GM12878 (cell line): ENCODE measurements around the gene GSTM5. TPM values are rescaled to one million over a fixed set of nuclear protein-coding genes. Genes with fewer than 3 reads are reported as not detected.

Experiments
- ATAC-seq: fragments of 200-7000 bp; cut with Tn5 transposase; 3 replicates; pipeline ENCODE4 v1.9.1; 2020; ENCODE audit warnings: mild to moderate bottlenecking, moderate library complexity
- BruUV-seq: library from RNA; stranded (reverse); fragments of 400-500 nt; replicated peaks from 2 replicates; lab custom pipeline; 2021; lab: Mats Ljungman, UMichigan
- CTCF ChIA-PET: fragments of 300-600 bp; sonication (Branson Sonifier 250); formaldehyde crosslinking; extraction: SDS; loops from one replicate; lab custom pipeline; 2021; ENCODE audit warnings: inconsistent platforms; lab: Yijun Ruan, JAX
- POLR2A ChIA-PET: fragments of 350-600 bp; formaldehyde crosslinking; extraction: SDS; loops from one replicate; lab custom pipeline; 2021; ENCODE audit warnings: inconsistent platforms; lab: Charles Lee
- RAD21 ChIA-PET: fragments of 300-600 bp; sonication (Branson Sonifier 250); formaldehyde crosslinking; loops from one replicate; lab custom pipeline; 2023; ENCODE audit warnings: antibody characterized with exemption; ENCODE audit not compliant: unreplicated experiment; lab: Charles Lee
- SMC1A ChIA-PET: fragments of 300-600 bp; sonication (Branson Sonifier 250); formaldehyde crosslinking; loops from one replicate; lab custom pipeline; 2023; ENCODE audit not compliant: unreplicated experiment, uncharacterized antibody; lab: Charles Lee
- DNase-seq: peaks from one replicate; pipeline ENCODE4 v3.0.0-alpha.2; 2011; ENCODE audit warnings: low read depth, low spot score
- FAIRE-seq: peaks from 3 replicates; lab custom pipeline; 2011; peaks lifted over from hg19 to GRCh38; lab: Jason Lieb, UNC
- H2AFZ ChIP-seq: 2 replicates; pipeline ENCODE4 v1.6.0; 2011; ENCODE audit warnings: low read depth, low read length, control low read depth; ENCODE audit not compliant: control insufficient read depth
- H3K27ac ChIP-seq: 2 replicates; pipeline ENCODE4 v1.5.1; 2011; ENCODE audit warnings: control low read depth; ENCODE audit not compliant: control insufficient read depth, insufficient read depth
- H3K27me3 ChIP-seq, 2 experiments: replicated peaks in 1 of 2; 2 replicates each; pipeline versions ENCODE4 v1.6.0 to v1.6.1; 2011; ENCODE audit warnings: low read length in 1 of 2; ENCODE audit not compliant: control insufficient read depth in 2 of 2, insufficient read depth in 2 of 2
- H3K36me3 ChIP-seq, 2 experiments: 2 replicates each; pipeline ENCODE4 v1.5.1; 2011; ENCODE audit warnings: low read length in 1 of 2; ENCODE audit not compliant: control insufficient read depth in 2 of 2, insufficient read depth in 2 of 2
- H3K4me1 ChIP-seq: 2 replicates; pipeline ENCODE4 v1.6.1; 2011; ENCODE audit warnings: mild to moderate bottlenecking, low read length, moderate library complexity, mixed read lengths; ENCODE audit not compliant: control insufficient read depth, insufficient read depth
- H3K4me2 ChIP-seq: 2 replicates; pipeline ENCODE4 v1.6.0; 2011; ENCODE audit warnings: control low read depth; ENCODE audit not compliant: control insufficient read depth, insufficient read depth
- H3K4me3 ChIP-seq: fragments of 200-600 bp; sonication (generic); 2 replicates; pipeline ENCODE4 v1.5.1; 2016
- H3K79me2 ChIP-seq: 2 replicates; pipeline ENCODE4 v1.6.0; 2011; ENCODE audit warnings: low read length; ENCODE audit not compliant: control insufficient read depth, insufficient read depth
- H3K9ac ChIP-seq: 2 replicates; pipeline ENCODE4 v1.8.0; 2011; ENCODE audit warnings: low read length, control low read depth, mixed read lengths; ENCODE audit not compliant: control insufficient read depth, insufficient read depth
- H3K9me3 ChIP-seq: replicated peaks from 3 replicates; pipeline ENCODE4 v1.5.1; 2011; ENCODE audit warnings: mild to moderate bottlenecking, low read length; ENCODE audit not compliant: control insufficient read depth, insufficient read depth
- H4K20me1 ChIP-seq: 2 replicates; pipeline ENCODE4 v1.6.0; 2011; ENCODE audit not compliant: control insufficient read depth, insufficient read depth
- BACH1 ChIP-seq: fragments of 450-650 bp; IDR thresholded peaks from 2 replicates; pipeline ENCODE4 v1.6.1; 2017; ENCODE audit warnings: mild to moderate bottlenecking, borderline replicate concordance
- E2F4 ChIP-seq: IDR thresholded peaks from 2 replicates; pipeline ENCODE4 v1.6.1; 2012; ENCODE audit warnings: low read depth, low read length, improper control_type of control experiment
- LARP7 ChIP-seq: fragments of 450-650 bp; IDR thresholded peaks from 2 replicates; pipeline ENCODE4 v1.6.1; 2017; ENCODE audit warnings: mild to moderate bottlenecking
- MYB ChIP-seq: fragments of 150-350 bp; IDR thresholded peaks from 2 replicates; pipeline ENCODE4 v1.6.1; 2014; ENCODE audit warnings: mild to moderate bottlenecking, low read depth, low read length, borderline replicate concordance
- RAD21 ChIP-seq: IDR thresholded peaks from 2 replicates; pipeline ENCODE4 v1.6.1; 2011; ENCODE audit warnings: mild to moderate bottlenecking, low read depth, low read length, moderate library complexity; ENCODE audit not compliant: insufficient read depth
- SUZ12 ChIP-seq: fragments of 200-600 bp; sonication (generic); IDR thresholded peaks from one replicate; pipeline ENCODE4 v1.6.1; 2018; ENCODE audit warnings: antibody characterized with exemption, mild to moderate bottlenecking; ENCODE audit not compliant: unreplicated experiment
- ZZZ3 ChIP-seq: IDR thresholded peaks from 2 replicates; pipeline ENCODE4 v1.6.1; 2011; ENCODE audit warnings: low read depth; ENCODE audit not compliant: control insufficient read depth, insufficient read length
- WGBS: methylation state at CpG from one replicate; pipeline ENCODE4 v1.1.6; 2016; ENCODE audit warnings: low lambda C conversion rate; ENCODE audit not compliant: insufficient replicate concordance, insufficient coverage; ENCODE audit errors: missing lambda C conversion rate; 5-methylcytosine and 5-hydroxymethylcytosine counted together
- in situ Hi-C: fragments of 300-500 bp; cut with MboI; formaldehyde crosslinking; loops from 9 replicates; pipeline ENCODE4 v1.14.3; 2018; ENCODE audit warnings: mixed read lengths
- intact Hi-C: fragments of 100-400 bp; cut with micrococcal nuclease; formaldehyde crosslinking; loops from one replicate; pipeline ENCODE4 v1.14.2; 2022; ENCODE audit not compliant: unreplicated experiment
- polyA plus RNA-seq, 11 experiments: library from polyadenylated mRNA; depleted of rRNA in 4 of 11; unstranded in 6 of 11; stranded (reverse) in 5 of 11; fragments of >200 nt; fragmentation: Nextera tagmentation in 4 of 11; fragmentation: Illumina TruSeq in 1 of 11; extraction: Ambion mirVana in 4 of 11; extraction: Trizol in 1 of 11; gene quantifications; 1 replicate in 1 of 11; 2 replicates in 10 of 11; pipeline versions ENCODE4 v1.2.1 to v1.2.3, GENCODE V29; 2011 to 2016; ENCODE audit warnings: inconsistent platforms in 2 of 11, missing spikeins in 2 of 11, low read depth in 1 of 11
- total RNA-seq, 4 experiments: library from RNA; depleted of rRNA in 3 of 4; stranded (reverse); fragments of >200 nt in 3 of 4; fragmentation: Illumina TruSeq in 1 of 4; extraction: Trizol in 1 of 4; gene quantifications; 2 replicates each; pipeline versions ENCODE4 v1.2.1 to v1.2.3, GENCODE V29; 2013 to 2021

The GSTM5 gene
- total and polyA plus RNA-seq, 10 of the 15 experiments (the other 5 are each of a cell fraction or from before 2014, with no cell fraction given), result 0.10 to 0.37 (median 0.26) TPM; not detected in 1

GRCh38 chr1:109716121-109716520 lies 4.1 kb downstream of the GSTM5 start:
- in situ Hi-C loops, result no loop called here

More at GRCh38 chr1:109716121-109716520, 4.1 kb downstream of the GSTM5 start:
- Histone ChIP-seq H3K27me3 (no peaks in the 10 kb centered on the region), H3K4me2 (no peak overlapping the region)
- TF ChIP-seq RAD21 (no peak), BACH1 (no peak), SUZ12 (no peak), ZZZ3 (no peak), E2F4 (no peak), LARP7 (no peak), MYB (no peak)
- TF ChIP-seq, all 136 proteins: peak for 0
- Histone ChIP-seq H3K9ac (no peak overlapping the region), H3K79me2 (no peaks in the 10 kb centered on the region), H3K4me3 (no peak overlapping the region), H3K9me3 (no peaks in the 10 kb centered on the region; the same call in 2 of the 3 replicates), H3K36me3 (no peaks in the 10 kb centered on the region), H3K27ac (no peak overlapping the region), H4K20me1 (no peaks in the 10 kb centered on the region), H2AFZ (no peak overlapping the region), H3K4me1 (peaks cover 11% of the 10 kb centered on the region)
- POLR2A ChIA-PET, result no interaction called here
- no TSS peak for BruUV-seq
- ATAC-seq (no peak), DNase-seq (no peak), FAIRE-seq (no peak)
- CTCF ChIA-PET, result no interaction called here
- RAD21 ChIA-PET, result interaction anchor here (2.0 kb wide), 1 partner anchor 58 kb away, joined by 6 read pairs; no protein-coding TSS in a partner anchor
- intact Hi-C loops, result no loop called here
- WGBS, result 73% methylated on average over 3 of the region's 3 CpGs
- SMC1A ChIA-PET, result interaction anchor here (1.6 kb wide), 1 partner anchor 28 kb away, joined by 3 read pairs; the partner anchor contains the start of gene GSTM1
